HG02798 (cell line): ENCODE data around the gene GTF2I.
"Not testable (repeated sequence)": the region's sequence is repeated elsewhere in the genome, so short reads cannot be mapped to it uniquely, and the experiment has no call there.

ENCODE experiments used
- ATAC-seq: cut with Tn5 transposase; IDR thresholded peaks from one replicate; pipeline ENCODE4 v1.9.1; 2021; ENCODE audit warnings: mild to moderate bottlenecking; ENCODE audit not compliant: unreplicated experiment, poor library complexity

Gene GTF2I

GRCh38 chr7:74655768-74656440, 1.6 kb upstream of the GTF2I start:
- no peak for ATAC-seq

- no peak for ATAC-seq
These were observed 1.1 kb upstream of the GTF2I start for GRCh38 chr7:74656441-74656836.

GRCh38 chr7:74656837-74657691, 454 bp upstream of the GTF2I start:
- ATAC-seq, result peak; percentile 75

- peak; percentile 67 for ATAC-seq
These were observed 873 bp downstream of the GTF2I start for GRCh38 chr7:74658178-74659004.

GRCh38 chr7:74660202-74660601, 2.7 kb downstream of the GTF2I start:
- not testable (repeated sequence) for ATAC-seq

- not testable (repeated sequence) for ATAC-seq
These were observed 4.6 kb downstream of the GTF2I start for GRCh38 chr7:74661836-74662794.

GRCh38 chr7:74665296-74665938, 7.9 kb downstream of the GTF2I start:
- no peak for ATAC-seq

- ATAC-seq, result not testable (repeated sequence)
These were observed 9.5 kb downstream of the GTF2I start for GRCh38 chr7:74667013-74667412.

GRCh38 chr7:74667520-74667919, 10.0 kb downstream of the GTF2I start:
- not testable (repeated sequence) for ATAC-seq

- ATAC-seq, result no peak
These were observed 14.1 kb downstream of the GTF2I start for GRCh38 chr7:74671602-74672001.

GRCh38 chr7:74672343-74672915, 14.9 kb downstream of the GTF2I start:
- no peak for ATAC-seq

GRCh38 chr7:74674166-74674565, 16.6 kb downstream of the GTF2I start:
- ATAC-seq, result no peak

- ATAC-seq, result no peak
These were observed 25.3 kb downstream of the GTF2I start for GRCh38 chr7:74682829-74683228.

- ATAC-seq, result no peak
These were observed 26.3 kb downstream of the GTF2I start for GRCh38 chr7:74683799-74684198.

- no peak for ATAC-seq
These were observed 27.0 kb downstream of the GTF2I start for GRCh38 chr7:74684473-74684872.

- no peak for ATAC-seq
These were observed 27.4 kb downstream of the GTF2I start for GRCh38 chr7:74684921-74685320.

- no peak for ATAC-seq
These were observed 33.0 kb downstream of the GTF2I start for GRCh38 chr7:74690474-74690873.

GRCh38 chr7:74704419-74704818, 46.9 kb downstream of the GTF2I start:
- not testable (repeated sequence) for ATAC-seq

- no peak for ATAC-seq
These were observed 49.7 kb downstream of the GTF2I start for GRCh38 chr7:74707238-74707637.
